Activated CD4-positive, alpha-beta T cell treated with anti-CD3 and anti-CD28 coated beads, Interleukin-2, amount 50 U/mL, for 1 hour (primary cell): Measurements from ENCODE around the gene STN1.

Experiments
- DNase-seq: peaks from one replicate; pipeline ENCODE4 v3.0.0-alpha.2; 2020

Gene STN1

DNA sequence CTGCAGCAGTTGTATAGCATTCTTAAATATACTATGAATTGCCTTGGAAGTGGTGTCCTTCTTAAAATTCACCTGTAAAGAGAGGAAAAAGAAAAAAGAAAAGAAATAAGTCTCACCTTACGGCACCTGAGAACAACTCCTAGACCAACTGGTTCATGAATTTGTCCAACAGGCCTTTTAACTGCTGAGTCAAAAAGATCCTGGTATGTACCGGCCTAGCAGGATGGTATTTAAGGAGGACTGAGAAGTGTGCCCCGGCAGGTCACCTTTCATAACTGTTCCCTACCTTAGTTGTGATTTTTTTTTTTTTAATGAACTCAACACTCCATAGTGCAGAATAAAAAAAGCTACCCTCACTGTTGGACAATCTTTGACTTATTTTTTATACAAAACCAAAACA lies 25.8 kb downstream of the STN1 start:
- DNase-seq: no peak

DNA sequence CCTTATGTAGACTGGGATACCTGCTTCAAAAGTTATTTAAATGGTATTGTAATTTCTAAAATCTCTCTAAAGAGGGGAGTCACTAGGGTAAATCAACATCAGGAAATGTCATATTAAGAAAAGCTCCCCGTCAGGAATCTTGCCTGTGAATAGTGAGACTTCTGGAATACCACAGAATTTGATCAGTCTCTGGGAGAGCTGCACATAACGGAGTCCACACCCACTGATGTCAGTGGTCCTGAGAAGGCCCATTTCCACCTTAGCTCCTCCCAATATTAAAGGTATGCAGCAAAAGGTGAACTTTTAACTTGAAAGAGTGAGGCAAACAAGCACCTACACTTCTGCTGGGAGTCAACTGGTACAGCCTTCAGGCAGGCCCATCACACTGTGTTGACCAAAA lies 27.3 kb downstream of the STN1 start:
- no peak for DNase-seq

- no peak for DNase-seq
Measured at GRCh38 chr10:103890194-103890658, 27.8 kb downstream of the STN1 start.

DNA sequence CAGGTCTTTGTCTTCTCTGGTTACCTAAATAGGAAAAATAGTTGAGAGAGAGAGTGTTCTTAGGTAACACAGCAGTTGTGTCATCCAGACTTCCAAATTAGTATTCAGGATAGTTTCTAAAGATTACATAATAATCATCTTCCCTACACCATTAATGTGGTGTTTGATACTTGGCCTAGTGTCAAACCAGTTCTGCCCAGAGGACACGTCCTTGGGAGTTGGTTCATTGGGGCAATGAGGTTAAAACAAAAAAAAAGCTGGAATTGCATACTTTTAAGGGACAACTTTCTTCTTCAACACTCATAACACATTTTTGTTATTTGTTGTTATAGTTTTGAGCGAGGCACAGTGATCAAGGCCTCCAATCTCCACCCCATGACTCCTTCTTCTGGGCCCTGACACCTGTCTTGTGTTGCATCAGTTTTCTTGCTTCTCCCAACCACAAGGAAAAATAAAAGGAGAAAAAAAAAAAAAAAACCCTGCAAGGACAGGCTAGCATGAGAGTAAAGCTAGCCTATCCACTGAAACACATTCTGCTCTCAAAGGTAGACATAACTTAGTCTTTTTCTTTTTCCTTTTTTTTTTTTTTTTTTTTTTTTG lies 28.8 kb downstream of the STN1 start:
- no peak for DNase-seq

- no peak for DNase-seq
Measured at GRCh38 chr10:103888113-103888841, 29.7 kb downstream of the STN1 start.

DNA sequence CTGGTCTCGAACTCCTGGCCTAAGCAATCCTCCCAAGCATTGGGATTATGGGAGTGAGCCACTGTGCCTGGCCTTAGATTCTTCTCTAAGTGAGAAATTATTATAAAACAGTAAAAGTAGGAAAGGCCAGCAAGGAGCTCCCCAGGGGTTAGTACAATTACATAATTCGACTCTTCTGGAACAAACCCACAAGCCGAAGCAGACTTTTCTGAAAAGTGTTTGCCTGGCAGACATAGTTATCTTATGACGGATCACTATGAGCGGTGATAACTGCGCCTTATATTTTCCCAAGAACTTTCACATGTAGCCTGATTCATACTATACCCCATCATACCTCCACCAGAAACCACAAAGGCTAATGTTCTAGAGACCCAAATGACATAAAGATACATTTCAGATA lies 32.4 kb downstream of the STN1 start:
- DNase-seq: no peak

DNA sequence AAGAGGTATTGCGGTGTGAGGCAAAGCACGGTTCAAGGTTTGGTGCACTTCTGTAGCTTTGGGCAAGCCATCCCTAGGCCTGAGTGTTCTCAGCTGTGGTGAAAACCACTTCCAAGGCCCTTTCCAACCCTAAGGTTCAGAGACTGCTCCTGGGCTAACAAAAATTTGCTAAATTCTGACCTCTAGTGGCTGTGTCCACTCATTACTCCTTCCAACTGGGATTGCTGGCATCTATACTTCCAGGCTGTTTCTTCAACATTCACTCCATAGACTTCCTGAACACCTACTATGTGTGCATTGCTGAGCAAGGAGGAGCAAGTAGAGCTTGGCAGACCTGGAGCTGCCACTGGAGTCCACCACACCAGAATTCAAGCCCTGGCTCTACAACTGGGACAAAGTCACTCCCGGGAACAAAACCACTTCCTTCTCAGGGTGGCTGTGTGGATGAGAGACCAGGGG lies 33.3 kb downstream of the STN1 start:
- DNase-seq: no peak

- DNase-seq: no peak
Measured at GRCh38 chr10:103882285-103883007, 35.5 kb downstream of the STN1 start.

GRCh38 chr10:103881416-103882284 lies 36.3 kb downstream of the STN1 start:
- no peak for DNase-seq

GRCh38 chr10:103879831-103880230 lies 38.2 kb downstream of the STN1 start:
- no peak for DNase-seq

DNA sequence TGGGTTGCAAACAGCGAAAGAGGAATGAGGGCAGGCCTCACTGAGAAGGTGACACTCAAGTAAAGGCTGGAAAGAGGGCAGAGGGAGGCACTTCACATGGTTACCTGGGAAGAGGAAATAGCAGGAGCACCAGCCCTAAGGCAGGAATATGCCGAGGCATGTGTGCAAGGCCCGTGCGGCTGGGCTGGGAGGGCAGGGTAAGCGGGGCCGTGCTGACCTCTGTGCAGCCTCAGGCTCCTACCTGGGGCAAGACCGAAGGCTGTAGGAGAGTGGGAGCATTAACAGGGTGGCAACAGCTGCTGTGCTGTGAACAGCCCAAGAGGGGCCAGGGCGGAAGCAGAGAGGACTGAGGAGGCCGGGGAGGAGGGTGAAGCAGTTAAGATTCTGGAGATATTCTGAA lies 38.6 kb downstream of the STN1 start:
- no peak for DNase-seq

DNA sequence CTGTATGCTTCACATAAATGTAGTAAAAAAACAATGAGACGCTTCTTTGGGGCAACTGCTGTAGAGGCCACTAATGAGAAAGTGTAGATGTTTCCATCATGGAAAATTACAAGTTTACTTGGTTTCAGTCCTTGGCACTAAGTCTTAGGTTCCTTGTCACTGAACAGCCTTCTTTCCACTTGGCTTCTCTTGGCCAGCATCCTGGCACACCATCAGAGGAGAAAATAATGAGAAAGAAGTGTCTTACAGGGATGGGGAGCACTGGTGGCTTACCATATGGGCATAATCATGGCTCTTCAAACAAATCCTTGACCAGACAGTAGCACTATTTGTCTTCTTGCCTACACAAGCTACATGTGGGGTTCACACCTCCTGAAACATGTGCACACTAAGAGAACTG lies 40.1 kb downstream of the STN1 start:
- no peak for DNase-seq

GRCh38 chr10:103876155-103876554 lies 41.8 kb downstream of the STN1 start:
- no peak for DNase-seq

GRCh38 chr10:103874730-103875129 lies 43.3 kb downstream of the STN1 start:
- no peak for DNase-seq

DNA sequence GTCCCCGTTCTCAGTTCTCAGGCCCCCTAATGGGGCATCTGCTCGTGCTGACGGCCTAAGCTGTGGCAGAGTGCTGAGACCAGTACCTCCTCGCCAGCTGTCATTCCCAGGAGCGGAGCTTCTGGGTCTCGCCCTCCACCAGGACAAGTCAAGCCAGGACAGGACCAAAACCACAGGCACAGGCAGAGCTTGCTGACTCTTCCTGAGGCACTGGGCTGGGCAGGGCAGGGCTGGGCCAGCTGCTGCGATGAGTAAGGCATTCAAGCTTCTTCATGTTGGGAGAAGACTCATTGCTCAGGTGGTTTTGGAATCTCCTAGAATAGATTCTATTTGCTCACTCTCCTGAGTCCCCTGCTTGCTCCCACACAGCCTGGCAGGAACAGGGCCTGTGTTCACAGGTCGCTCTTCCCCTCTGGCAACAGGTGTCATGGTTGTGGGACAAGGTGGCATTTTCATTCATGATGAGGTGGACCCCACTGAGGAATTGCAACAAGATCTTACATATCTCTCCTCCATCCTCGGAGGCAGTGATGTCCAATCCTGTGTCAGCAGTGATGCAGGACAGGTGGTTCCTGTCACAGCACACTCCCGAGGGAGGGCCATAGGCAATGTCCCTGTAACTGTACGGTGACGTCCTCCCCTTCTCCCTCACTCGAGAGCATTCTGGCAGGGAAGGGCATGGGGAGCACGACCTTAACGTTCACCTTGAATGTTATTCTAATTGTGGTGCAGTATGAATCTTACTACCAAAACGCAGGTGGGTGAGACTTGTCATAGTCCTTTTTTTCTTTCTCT lies 45.6 kb downstream of the STN1 start:
- no peak for DNase-seq

DNA sequence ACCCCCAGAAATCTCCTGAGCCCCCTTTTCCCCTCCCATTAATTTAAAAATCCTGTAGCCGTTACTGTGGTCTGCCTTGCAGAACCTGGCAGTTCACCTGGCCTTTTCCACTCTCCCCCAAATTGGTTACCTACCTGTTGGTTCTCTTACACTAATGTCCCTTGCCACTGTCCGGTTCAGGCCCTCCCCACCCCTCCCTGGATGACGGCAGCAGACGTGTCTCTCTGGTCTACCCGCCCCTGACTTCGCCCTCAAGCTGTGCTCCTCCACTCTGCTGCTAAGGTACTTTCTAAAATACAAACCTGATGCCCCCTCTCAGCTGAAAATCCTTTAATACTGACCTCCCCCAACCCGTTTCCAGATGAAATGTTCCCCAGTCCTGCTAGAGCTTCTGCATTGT lies 47.0 kb downstream of the STN1 start:
- DNase-seq: no peak

DNA sequence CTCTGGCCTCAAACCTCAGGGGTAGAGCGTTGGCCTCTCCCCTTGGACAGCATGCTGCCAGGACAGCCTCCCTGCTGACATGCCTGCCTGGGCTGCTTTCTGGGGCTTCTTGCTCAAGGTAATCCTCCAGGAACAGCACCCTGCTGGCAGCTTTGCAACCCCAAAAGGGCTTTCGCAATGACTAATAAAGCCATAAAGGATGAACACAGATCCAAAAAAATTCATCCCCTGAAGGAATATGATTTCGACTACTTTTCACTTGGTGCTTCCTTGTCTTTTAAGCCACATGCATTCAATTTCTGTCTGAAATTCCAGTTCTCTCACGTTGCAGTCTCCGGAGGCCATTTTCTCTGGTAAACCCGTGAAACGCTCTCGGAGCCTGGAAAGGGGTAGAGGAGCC lies 47.5 kb downstream of the STN1 start:
- DNase-seq: no peak

DNA sequence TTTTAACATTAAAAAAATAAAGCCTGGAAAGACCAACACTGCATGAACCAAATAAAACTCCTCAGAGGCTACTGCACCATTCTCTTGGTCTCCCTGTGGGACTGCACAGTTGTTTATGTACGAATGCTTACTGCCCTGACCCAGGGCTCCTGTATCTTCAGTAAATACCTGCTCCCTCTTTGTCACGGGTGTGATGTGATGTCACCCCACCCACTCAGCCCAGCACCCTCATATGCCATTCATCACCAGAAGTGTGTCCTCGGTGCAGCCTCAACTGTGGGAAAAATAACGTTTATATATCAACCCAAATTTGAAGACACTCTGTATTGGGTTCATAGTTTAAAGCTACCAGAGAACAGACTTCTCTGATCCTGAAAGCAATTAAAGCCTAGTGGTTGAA lies 48.6 kb downstream of the STN1 start:
- DNase-seq: no peak

GRCh38 chr10:103868200-103868599 lies 49.8 kb downstream of the STN1 start:
- no peak for DNase-seq

DNA sequence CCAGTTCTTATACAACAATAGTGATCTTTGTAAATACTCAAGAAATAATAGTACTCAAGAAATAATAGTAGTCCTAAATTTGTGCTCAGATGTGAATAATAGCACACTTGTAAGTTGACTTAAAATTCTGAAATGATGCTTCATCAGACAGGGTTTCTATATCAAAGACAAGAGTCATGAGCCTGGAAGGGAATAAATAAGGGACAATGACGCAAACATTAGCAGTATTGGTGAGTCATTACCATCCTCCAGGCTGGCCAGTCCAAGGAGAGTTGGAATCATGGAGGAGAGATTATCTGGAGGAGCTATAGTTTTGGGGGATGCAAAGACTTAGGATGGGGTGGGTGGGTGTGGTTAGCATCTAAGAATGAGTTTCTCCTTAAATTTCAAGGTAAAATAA lies 56.5 kb downstream of the STN1 start:
- DNase-seq: no peak

GRCh38 chr10:103859161-103860086 lies 58.6 kb downstream of the STN1 start:
- peak; percentile 47 for DNase-seq
